Measurements from ENCODE around the gene MIDN.
A peak's percentile ranks its signal among the peaks of the same experiment; 100 is the strongest.

Gene MIDN

GRCh38 chr19:1269065-1269477 lies 20.7 kb downstream of the MIDN start, which contains the start of gene CIRBP:
Gene CIRBP (plus strand): TSS chr19:1269332. CDS start chr19:1270934, 1,602 bp downstream.
- no peak for TF ChIP-seq CTCF (IDR thresholded peaks at IDR 0.05; ENCODE audit: insufficient read depth, low read length, missing control alignments)
- ChIA-PET POLR2A (interaction anchor here (0.6 to 1.7 kb wide), 33 partner anchors 9 to 589 kb away, joined by 3 to 90 read pairs (median 5); partner anchors contain the start of genes ATP5F1D, CNN2, REEP6 and RNU6-2), CTCF (interaction anchor here (1.7 to 11.8 kb wide), 3 partner anchors 11 to 26 kb away, joined by 5 to 626 read pairs (median 69); partner anchors contain the start of gene ATP5F1D)
- peak within 1 kb of the TSS; percentile 82 for H3K4me3 ChIP-seq (ENCODE audit: low read depth, low read length)
- DNase-seq (ENCODE audit: low read depth, low spot score): peak; percentile 93

- DNase-seq (ENCODE audit: low read depth, low spot score): no peak
- H3K4me3 ChIP-seq (ENCODE audit: low read depth, low read length): peak overlapping the region; percentile 82
- CTCF ChIA-PET: interaction anchor here (1.7 to 11.8 kb wide), 3 partner anchors 10 to 27 kb away, joined by 5 to 626 read pairs (median 69); partner anchors contain the start of gene ATP5F1D
- POLR2A ChIA-PET: interaction anchor here (0.6 to 1.7 kb wide), 28 partner anchors 8 to 1119 kb away, joined by 3 to 90 read pairs (median 6); partner anchors contain the start of genes ATP5F1D, CNN2 and REEP6
- TF ChIP-seq CTCF (IDR thresholded peaks at IDR 0.05; ENCODE audit: insufficient read depth, low read length, missing control alignments): no peak
Measured at GRCh38 chr19:1269478-1270212, 21.3 kb downstream of the MIDN start.

GRCh38 chr19:1270213-1270853 lies 21.9 kb downstream of the MIDN start:
- POLR2A ChIA-PET: interaction anchor here (1.7 kb wide), 3 partner anchors 11 to 29 kb away, joined by 13 to 90 read pairs (median 36); partner anchors contain the start of gene ATP5F1D
- CTCF ChIA-PET: interaction anchor here (1.7 to 11.8 kb wide), 5 partner anchors 9 to 28 kb away, joined by 5 to 626 read pairs (median 46); partner anchors contain the start of gene ATP5F1D
- no peak for DNase-seq (ENCODE audit: low read depth, low spot score)
- peak overlapping the region; percentile 82 for H3K4me3 ChIP-seq (ENCODE audit: low read depth, low read length)
- TF ChIP-seq CTCF (IDR thresholded peaks at IDR 0.05; ENCODE audit: insufficient read depth, low read length, missing control alignments): no peak

- no peak for DNase-seq (ENCODE audit: low read depth, low spot score)
- ChIA-PET CTCF (interaction anchor here (0.6 to 4.3 kb wide), 3 partner anchors 9 to 30 kb away, joined by 3 to 46 read pairs (median 8); no protein-coding TSS in a partner anchor), POLR2A (interaction anchor here (1.1 kb wide), 1 partner anchor 18 kb away, joined by 3 read pairs; no protein-coding TSS in a partner anchor)
- no peak for TF ChIP-seq CTCF (IDR thresholded peaks at IDR 0.05; ENCODE audit: insufficient read depth, low read length, missing control alignments)
- peak overlapping the region; percentile 82 for H3K4me3 ChIP-seq (ENCODE audit: low read depth, low read length)
Measured at GRCh38 chr19:1270854-1271527, 22.6 kb downstream of the MIDN start.

GRCh38 chr19:1271528-1272422 lies 23.4 kb downstream of the MIDN start:
- H3K4me3 ChIP-seq (ENCODE audit: low read depth, low read length): peak overlapping the region; percentile 82
- DNase-seq (ENCODE audit: low read depth, low spot score): no peak
- ChIA-PET POLR2A (interaction anchor here (1.0 to 1.2 kb wide), 3 partner anchors 19 to 27 kb away, joined by 3 to 5 read pairs (median 3); no protein-coding TSS in a partner anchor), CTCF (interaction anchor here (0.6 to 4.3 kb wide), 4 partner anchors 8 to 31 kb away, joined by 3 to 46 read pairs (median 8); partner anchors contain the start of gene ATP5F1D)
- no peak for TF ChIP-seq CTCF (IDR thresholded peaks at IDR 0.05; ENCODE audit: insufficient read depth, low read length, missing control alignments)
